ENCODE data around the gene BCL2. TPM values are rescaled to one million over a fixed set of nuclear protein-coding genes. Genes with fewer than 3 reads are reported as not detected.

The BCL2 gene
- total RNA-seq (2022; extraction: Qiagen RNA extraction), result 0.45 to 0.59 TPM (median 0.55 TPM) in 5 replicates

GRCh38 chr18:63319383-63320122 is at the start of gene BCL2:
Gene BCL2, minus strand, starts transcription at chr18:63319769.

GRCh38 chr18:63367053-63367953 is 47.7 kb upstream of the BCL2 start, which contains the start of gene KDSR:
Gene KDSR, minus strand, starts transcription at chr18:63367206. Its CDS starts 88 bp downstream, at chr18:63367118.

Other genes with a start within 250 kb of the BCL2 start
- 37.6 to 43.8 TPM (median 40.5 TPM) in 5 replicates for gene KDSR, start 47.4 kb upstream of the BCL2 start, total RNA-seq (2022; extraction: Qiagen RNA extraction)
- gene VPS4B, start 102.7 kb upstream of the BCL2 start, total RNA-seq (2022; extraction: Qiagen RNA extraction), result 18.2 to 24.8 TPM (median 19.0 TPM) in 5 replicates
- 0.13 to 0.45 TPM (median 0.17 TPM) in 5 replicates for gene SERPINB5, start 157.2 kb upstream of the BCL2 start, total RNA-seq (2022; extraction: Qiagen RNA extraction)
- not detected in 5 replicates for gene SERPINB12, start 222.6 kb upstream of the BCL2 start, total RNA-seq (2022; extraction: Qiagen RNA extraction)

Measured in A549 treated with Hydrocortisone at 1 μM for 4 hours (cell line).